Measurements from ENCODE around the gene TMEM170A.
"Not testable (repeated sequence)": the region's sequence is repeated elsewhere in the genome, so short reads cannot be mapped to it uniquely, and the experiment has no call there.

The TMEM170A gene

GRCh38 chr16:75464122-75464918, at the start of gene TMEM170A:
Gene TMEM170A (minus strand): TSS chr16:75464689. CDS start chr16:75464600, 89 bp downstream.
- H3K4me3 ChIP-seq (replicated peaks in 1 of 2; ENCODE audit: low read depth in 2 of 2, low read length in 2 of 2), result peak within 1 kb of the TSS; percentile 69 to 83
- DNase-seq (ENCODE audit: low read depth in 2 of 2), result peak; percentile 99 to 100
- peak; percentile 98 for TF ChIP-seq CTCF (IDR thresholded peaks at IDR 0.05; ENCODE audit: low read depth, low read length)

- TF ChIP-seq CTCF (IDR thresholded peaks at IDR 0.05; ENCODE audit: low read depth, low read length), result no peak
- peak; percentile 90 to 97 for DNase-seq (ENCODE audit: low read depth in 2 of 2)
- no peak overlapping the region for H3K4me3 ChIP-seq (replicated peaks in 1 of 2; ENCODE audit: low read depth in 2 of 2, low read length in 2 of 2)
Measured at GRCh38 chr16:75506574-75506973, 42.1 kb upstream of the TMEM170A start.

- no peak overlapping the region for H3K4me3 ChIP-seq (replicated peaks in 1 of 2; ENCODE audit: low read depth in 2 of 2, low read length in 2 of 2)
- DNase-seq (ENCODE audit: low read depth in 2 of 2), result no peak
- TF ChIP-seq CTCF (IDR thresholded peaks at IDR 0.05; ENCODE audit: low read depth, low read length), result no peak
Measured at GRCh38 chr16:75506107-75506506, 41.6 kb upstream of the TMEM170A start.

- no peak for TF ChIP-seq CTCF (IDR thresholded peaks at IDR 0.05; ENCODE audit: low read depth, low read length)
- no peak overlapping the region for H3K4me3 ChIP-seq (replicated peaks in 1 of 2; ENCODE audit: low read depth in 2 of 2, low read length in 2 of 2)
- no peak for DNase-seq (ENCODE audit: low read depth in 2 of 2)
Measured at GRCh38 chr16:75503801-75504200, 39.3 kb upstream of the TMEM170A start.

GRCh38 chr16:75502916-75503605, 38.6 kb upstream of the TMEM170A start:
- no peak overlapping the region for H3K4me3 ChIP-seq (replicated peaks in 1 of 2; ENCODE audit: low read depth in 2 of 2, low read length in 2 of 2)
- no peak for DNase-seq (ENCODE audit: low read depth in 2 of 2)
- no peak for TF ChIP-seq CTCF (IDR thresholded peaks at IDR 0.05; ENCODE audit: low read depth, low read length)

- DNase-seq (ENCODE audit: low read depth in 2 of 2), result peak; percentile 55 to 69
- H3K4me3 ChIP-seq (replicated peaks in 1 of 2; ENCODE audit: low read depth in 2 of 2, low read length in 2 of 2), result not testable (repeated sequence)
Measured at GRCh38 chr16:75501820-75502219, 37.3 kb upstream of the TMEM170A start.

GRCh38 chr16:75501359-75501758, 36.9 kb upstream of the TMEM170A start:
- no peak for DNase-seq (ENCODE audit: low read depth in 2 of 2)
- no peak overlapping the region for H3K4me3 ChIP-seq (replicated peaks in 1 of 2; ENCODE audit: low read depth in 2 of 2, low read length in 2 of 2)
- no peak for TF ChIP-seq CTCF (IDR thresholded peaks at IDR 0.05; ENCODE audit: low read depth, low read length)

GRCh38 chr16:75498605-75499322, 34.3 kb upstream of the TMEM170A start:
- peak in 1 of 2 donors; percentile 14 for DNase-seq (ENCODE audit: low read depth in 2 of 2)
- H3K4me3 ChIP-seq (replicated peaks in 1 of 2; ENCODE audit: low read depth in 2 of 2, low read length in 2 of 2), result not testable (repeated sequence)
